ENCODE data around the gene MPC2. TPM values are rescaled to one million over a fixed set of nuclear protein-coding genes. Genes with fewer than 3 reads are reported as not detected.
A peak's percentile ranks its signal among the peaks of the same experiment; 100 is the strongest.
"Not testable (repeated sequence)": the region's sequence is repeated elsewhere in the genome, so short reads cannot be mapped to it uniquely, and the experiment has no call there.

Gene MPC2
- total RNA-seq, 1 experiment from 2014 or later = 42.8 TPM

- H3K36me3 Mint-ChIP-seq = no peaks in the 10 kb centered on the region
- H3K4me1 Mint-ChIP-seq = peaks cover 37% of the 10 kb centered on the region
- ATAC-seq (no peak), DNase-seq (ENCODE audit: low spot score) (no peak)
- no peaks in the 10 kb centered on the region for H3K9me3 Mint-ChIP-seq
- ChIA-PET POLR2A (no interaction called here), CTCF (no interaction called here)
- TF ChIP-seq TEAD1 (CRISPR knock-in tag; IDR thresholded peaks at IDR 0.05) = no peak
- TF ChIP-seq KAT7 (CRISPR knock-in tag; IDR thresholded peaks at IDR 0.05; ENCODE audit: borderline replicate concordance) = no peak
- TF ChIP-seq ZNF671 (CRISPR knock-in tag; IDR thresholded peaks at IDR 0.05) = no peak
- TF ChIP-seq ESRRA (CRISPR knock-in tag; IDR thresholded peaks at IDR 0.05; ENCODE audit: borderline replicate concordance) = no peak
- no peak for TF ChIP-seq PREB (CRISPR knock-in tag; IDR thresholded peaks at IDR 0.05; ENCODE audit: borderline replicate concordance)
- H3K27me3 Mint-ChIP-seq (ENCODE audit: low read depth) = no peaks in the 10 kb centered on the region
- no peak overlapping the region for H3K4me3 Mint-ChIP-seq
- peak overlapping the region; percentile 47; the same call in 1 of the 2 replicates for H3K27ac Mint-ChIP-seq
Observed at GRCh38 chr1:167929725-167930124, 7.1 kb downstream of the MPC2 start.

- ATAC-seq; H3K36me3 Mint-ChIP-seq; DNase-seq (ENCODE audit: low spot score); H3K27ac Mint-ChIP-seq; H3K9me3 Mint-ChIP-seq; CTCF ChIA-PET; H3K4me3 Mint-ChIP-seq; H3K27me3 Mint-ChIP-seq (ENCODE audit: low read depth); POLR2A ChIA-PET: not testable (repeated sequence)
- H3K4me1 Mint-ChIP-seq = peaks cover 30% of the 10 kb centered on the region
Observed at GRCh38 chr1:167928919-167929318, 8.0 kb downstream of the MPC2 start.

- H3K4me3 Mint-ChIP-seq = no peak overlapping the region
- ChIA-PET POLR2A (interaction anchor here (0.8 kb wide), 1 partner anchor 9 kb away, joined by 4 read pairs; no protein-coding TSS in a partner anchor), CTCF (no interaction called here)
- peaks cover 26% of the 10 kb centered on the region for H3K4me1 Mint-ChIP-seq
- H3K27ac Mint-ChIP-seq = no peak overlapping the region
- TF ChIP-seq ARID4B (CRISPR knock-in tag; IDR thresholded peaks at IDR 0.05; ENCODE audit: borderline replicate concordance) = no peak
- no peak for TF ChIP-seq SMAD4 (CRISPR knock-in tag; IDR thresholded peaks at IDR 0.05)
- no peak for TF ChIP-seq ZMAT4 (CRISPR knock-in tag; IDR thresholded peaks at IDR 0.05)
- TF ChIP-seq ERG (CRISPR knock-in tag; IDR thresholded peaks at IDR 0.05) = no peak
- TF ChIP-seq IRF1 (CRISPR knock-in tag; IDR thresholded peaks at IDR 0.05) = no peak
- TF ChIP-seq ZNF263 (CRISPR knock-in tag; IDR thresholded peaks at IDR 0.05; ENCODE audit: low read depth) = no peak
- no peak for DNase-seq (ENCODE audit: low spot score)
- no peaks in the 10 kb centered on the region for H3K9me3 Mint-ChIP-seq
- H3K27me3 Mint-ChIP-seq (ENCODE audit: low read depth) = no peaks in the 10 kb centered on the region
- ATAC-seq = no peak
- H3K36me3 Mint-ChIP-seq = no peaks in the 10 kb centered on the region
Observed at GRCh38 chr1:167928457-167928852, 8.4 kb downstream of the MPC2 start.

Measured in WTC11 (cell line).